ENCODE results near the gene SLX9. TPM values are rescaled to one million over a fixed set of nuclear protein-coding genes. Genes with fewer than 3 reads are reported as not detected.

SLX9 gene
- polyA plus RNA-seq, 4 donors = 10.3 to 27.6 (median 12.4) TPM

- DNase-seq (ENCODE audit: low read depth in 4 of 4, low spot score in 3 of 4) = no peak
Observed at GRCh38 chr21:44998621-44999427, 59.0 kb downstream of the SLX9 start.

GRCh38 chr21:44999428-44999971 lies 59.7 kb downstream of the SLX9 start:
- DNase-seq (ENCODE audit: low read depth in 4 of 4, low spot score in 3 of 4) = no peak

- no peak for DNase-seq (ENCODE audit: low read depth in 4 of 4, low spot score in 3 of 4)
Observed at GRCh38 chr21:44999972-45000636, 60.3 kb downstream of the SLX9 start.

- DNase-seq (ENCODE audit: low read depth in 4 of 4, low spot score in 3 of 4) = no peak
Observed at GRCh38 chr21:45000637-45001133, 60.9 kb downstream of the SLX9 start.

- DNase-seq (ENCODE audit: low read depth in 4 of 4, low spot score in 3 of 4) = no peak
Observed at GRCh38 chr21:45001134-45002095, 61.6 kb downstream of the SLX9 start.

GRCh38 chr21:45002381-45003204 lies 62.8 kb downstream of the SLX9 start:
- no peak for DNase-seq (ENCODE audit: low read depth in 4 of 4, low spot score in 3 of 4)

GRCh38 chr21:45003331-45004058 lies 63.7 kb downstream of the SLX9 start:
- DNase-seq (ENCODE audit: low read depth in 4 of 4, low spot score in 3 of 4) = no peak

GRCh38 chr21:45004059-45004422 lies 64.2 kb downstream of the SLX9 start:
- no peak for DNase-seq (ENCODE audit: low read depth in 4 of 4, low spot score in 3 of 4)

GRCh38 chr21:45004481-45005247 lies 64.8 kb downstream of the SLX9 start:
- no peak for DNase-seq (ENCODE audit: low read depth in 4 of 4, low spot score in 3 of 4)

- no peak for DNase-seq (ENCODE audit: low read depth in 4 of 4, low spot score in 3 of 4)
Observed at GRCh38 chr21:45006536-45007095, 66.8 kb downstream of the SLX9 start.

- DNase-seq (ENCODE audit: low read depth in 4 of 4, low spot score in 3 of 4) = no peak
Observed at GRCh38 chr21:45009616-45010015, 69.8 kb downstream of the SLX9 start.

- DNase-seq (ENCODE audit: low read depth in 4 of 4, low spot score in 3 of 4) = no peak
Observed at GRCh38 chr21:45010096-45010495, 70.3 kb downstream of the SLX9 start.

- no peak for DNase-seq (ENCODE audit: low read depth in 4 of 4, low spot score in 3 of 4)
Observed at GRCh38 chr21:45010860-45011259, 71.0 kb downstream of the SLX9 start.

GRCh38 chr21:45011426-45011825 lies 71.6 kb downstream of the SLX9 start:
- no peak for DNase-seq (ENCODE audit: low read depth in 4 of 4, low spot score in 3 of 4)

- DNase-seq (ENCODE audit: low read depth in 4 of 4, low spot score in 3 of 4) = peak; percentile 53 to 76 (median 60)
Observed at GRCh38 chr21:45011911-45012661, 72.3 kb downstream of the SLX9 start.

- no peak for DNase-seq (ENCODE audit: low read depth in 4 of 4, low spot score in 3 of 4)
Observed at GRCh38 chr21:45012662-45013259, 72.9 kb downstream of the SLX9 start.

Measured in left renal pelvis (tissue), 4 donors.